Loucy (cell line): ENCODE data around the gene KDM5A.
"Not testable (repeated sequence)": the region's sequence is repeated elsewhere in the genome, so short reads cannot be mapped to it uniquely, and the experiment has no call there.

Experiments
- H2AFZ ChIP-seq: fragments of 200-600 bp; sonication (generic); 2 replicates; pipeline ENCODE4 v1.6.0; 2016; ENCODE audit warnings: antibody characterized with exemption, mild to moderate bottlenecking, low read length, moderate library complexity
- H3F3A ChIP-seq: fragments of 200-600 bp; 2 replicates; pipeline ENCODE4 v1.6.0; 2016; ENCODE audit warnings: antibody characterized with exemption, low read depth, mild to moderate bottlenecking
- H3K27me3 ChIP-seq: fragments of 200-600 bp; sonication (generic); 2 replicates; pipeline ENCODE4 v1.6.1; 2014; ENCODE audit warnings: low read length, mild to moderate bottlenecking; ENCODE audit not compliant: insufficient read depth, poor library complexity, severe bottlenecking
- H3K36me3 ChIP-seq: fragments of 200-600 bp; sonication (generic); 2 replicates; pipeline ENCODE4 v1.6.1; 2016; ENCODE audit warnings: low read length; ENCODE audit not compliant: insufficient read depth
- H3K4me1 ChIP-seq: fragments of 200-600 bp; sonication (generic); 2 replicates; pipeline ENCODE4 v1.5.1; 2014; ENCODE audit warnings: low read length, mild to moderate bottlenecking; ENCODE audit not compliant: insufficient read depth, poor library complexity, severe bottlenecking
- H3K4me2 ChIP-seq: fragments of 200-600 bp; sonication (generic); 2 replicates; pipeline ENCODE4 v1.6.0; 2014; ENCODE audit warnings: antibody characterized with exemption, low read length, low read depth, mild to moderate bottlenecking; ENCODE audit not compliant: poor library complexity, severe bottlenecking
- H3K4me3 ChIP-seq: fragments of 200-600 bp; sonication (generic); 2 replicates; pipeline ENCODE4 v1.5.1; 2014; ENCODE audit warnings: low read length, mild to moderate bottlenecking, mixed read lengths; ENCODE audit not compliant: poor library complexity, severe bottlenecking
- H3K79me2 ChIP-seq: fragments of 200-600 bp; sonication (generic); 2 replicates; pipeline ENCODE4 v1.6.1; 2014; ENCODE audit warnings: low read length; ENCODE audit not compliant: insufficient read depth
- H3K9ac ChIP-seq: fragments of 200-600 bp; sonication (generic); 2 replicates; pipeline ENCODE4 v1.6.0; 2014; ENCODE audit warnings: mild to moderate bottlenecking, low read depth, low read length, moderate library complexity; ENCODE audit not compliant: poor library complexity, severe bottlenecking
- H3K9me2 ChIP-seq: fragments of 200-600 bp; sonication (generic); replicated peaks from 2 replicates; pipeline ENCODE4 v1.6.1; 2016; ENCODE audit warnings: low read depth, low read length, mixed read lengths
- H3K9me3 ChIP-seq: fragments of 200-600 bp; sonication (generic); 2 replicates; pipeline ENCODE4 v1.6.1; 2014; ENCODE audit warnings: mild to moderate bottlenecking, antibody characterized with exemption, low read length, low read depth; ENCODE audit not compliant: insufficient read depth
- H4K20me1 ChIP-seq: fragments of 200-600 bp; sonication (generic); 2 replicates; pipeline ENCODE4 v1.6.0; 2014; ENCODE audit warnings: antibody characterized with exemption, low read length, mild to moderate bottlenecking; ENCODE audit not compliant: insufficient read depth, poor library complexity, severe bottlenecking
- CTCF ChIP-seq: fragments of 200-600 bp; sonication (generic); conservative IDR thresholded peaks from 2 replicates; pipeline ENCODE4 v1.5.1; 2014; ENCODE audit warnings: mild to moderate bottlenecking, antibody characterized with exemption, low read length
- EZH2phosphoT487 ChIP-seq: fragments of 200-600 bp; IDR thresholded peaks from 2 replicates; pipeline ENCODE4 v1.6.1; 2018; ENCODE audit warnings: antibody characterized with exemption, mild to moderate bottlenecking, moderate library complexity, borderline replicate concordance

KDM5A gene

DNA sequence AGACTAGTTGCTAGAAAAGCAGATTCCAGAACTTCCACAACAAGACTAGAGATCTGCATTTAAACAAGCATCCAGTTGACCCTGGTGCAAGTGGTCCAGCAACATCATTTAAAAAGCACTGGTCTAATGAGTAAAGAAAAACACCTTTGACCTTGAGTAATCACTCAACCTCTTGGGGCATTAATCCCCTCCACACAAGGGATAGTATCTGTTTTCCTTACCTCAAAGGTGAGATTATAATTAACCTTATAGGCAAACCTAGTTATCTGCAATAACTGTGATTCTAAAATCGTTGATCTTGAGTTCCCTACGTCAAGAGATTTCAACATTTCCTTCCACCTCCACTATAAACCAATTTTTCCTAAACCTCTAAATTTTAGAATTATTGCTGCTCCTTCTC lies 1.1 kb downstream of the KDM5A start:
- peaks cover 43% of the 10 kb centered on the region for H3K4me1 ChIP-seq
- H3K36me3 ChIP-seq, result peaks cover 17% of the 10 kb centered on the region
- H3F3A ChIP-seq, result no peaks in the 10 kb centered on the region
- peak overlapping the region; percentile 94 for H3K4me3 ChIP-seq
- H4K20me1 ChIP-seq, result peaks cover 53% of the 10 kb centered on the region
- peak overlapping the region; percentile 93 for H3K9ac ChIP-seq
- no peaks in the 10 kb centered on the region for H3K27me3 ChIP-seq
- H2AFZ ChIP-seq, result no peak overlapping the region
- no peak for TF ChIP-seq CTCF
- TF ChIP-seq EZH2phosphoT487, result no peak
- H3K4me2 ChIP-seq, result peak overlapping the region; percentile 94
- H3K79me2 ChIP-seq, result peaks cover 66% of the 10 kb centered on the region
- H3K9me3 ChIP-seq, result no peaks in the 10 kb centered on the region
- no peaks in the 10 kb centered on the region for H3K9me2 ChIP-seq

GRCh38 chr12:386651-387050 lies 2.5 kb downstream of the KDM5A start:
- no peaks in the 10 kb centered on the region for H3K9me2 ChIP-seq
- H3K4me2 ChIP-seq, result peak overlapping the region; percentile 94
- peaks cover 43% of the 10 kb centered on the region for H3K4me1 ChIP-seq
- no peak for TF ChIP-seq EZH2phosphoT487
- TF ChIP-seq CTCF, result no peak
- H3F3A ChIP-seq, result no peaks in the 10 kb centered on the region
- H2AFZ ChIP-seq, result no peak overlapping the region
- peaks cover 29% of the 10 kb centered on the region for H3K36me3 ChIP-seq
- H3K4me3 ChIP-seq, result peak overlapping the region; percentile 94
- peak overlapping the region; percentile 93 for H3K9ac ChIP-seq
- peaks cover 66% of the 10 kb centered on the region for H4K20me1 ChIP-seq
- peaks cover 79% of the 10 kb centered on the region for H3K79me2 ChIP-seq
- no peaks in the 10 kb centered on the region for H3K9me3 ChIP-seq
- no peaks in the 10 kb centered on the region for H3K27me3 ChIP-seq

GRCh38 chr12:370739-371485 lies 18.2 kb downstream of the KDM5A start:
- peaks cover 34% of the 10 kb centered on the region; the same call in 1 of the 2 replicates for H3K36me3 ChIP-seq
- H3K4me1 ChIP-seq, H3K9ac ChIP-seq, H3K9me3 ChIP-seq, H3K4me2 ChIP-seq, H2AFZ ChIP-seq, H3K4me3 ChIP-seq, H3K9me2 ChIP-seq, H4K20me1 ChIP-seq, H3K79me2 ChIP-seq, H3F3A ChIP-seq, H3K27me3 ChIP-seq: not testable (repeated sequence)

DNA sequence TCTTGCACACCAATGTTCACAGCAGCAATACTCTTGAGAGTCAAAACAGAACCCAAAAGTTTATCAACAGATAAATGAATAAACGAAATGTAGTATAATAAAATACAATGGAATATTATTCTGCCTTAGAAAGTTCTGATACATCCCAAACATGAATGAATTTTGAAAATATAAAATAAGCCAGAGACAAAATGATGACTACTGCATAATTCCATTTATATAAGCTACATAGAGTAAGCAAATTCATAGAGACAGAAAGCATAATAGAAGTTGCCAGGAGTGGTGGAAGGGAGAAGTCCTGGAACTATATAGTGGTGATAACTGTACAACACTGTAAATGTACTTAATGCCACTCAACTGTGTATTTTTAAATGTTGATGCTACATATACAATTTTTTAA lies 21.1 kb downstream of the KDM5A start:
- peaks cover 13% of the 10 kb centered on the region for H3K79me2 ChIP-seq
- H3K9me2 ChIP-seq, result no peaks in the 10 kb centered on the region
- H3K9me3 ChIP-seq, result peaks cover 7% of the 10 kb centered on the region
- H3K4me3 ChIP-seq, result no peak overlapping the region
- no peak overlapping the region for H3K4me2 ChIP-seq
- no peak overlapping the region for H3K9ac ChIP-seq
- TF ChIP-seq EZH2phosphoT487 (no peak), CTCF (no peak)
- H3K36me3 ChIP-seq, result peaks cover 54% of the 10 kb centered on the region
- no peaks in the 10 kb centered on the region for H4K20me1 ChIP-seq
- peaks cover 3% of the 10 kb centered on the region; the same call in 1 of the 2 replicates for H3F3A ChIP-seq
- H3K27me3 ChIP-seq, result no peaks in the 10 kb centered on the region
- H2AFZ ChIP-seq, result no peak overlapping the region
- H3K4me1 ChIP-seq, result no peaks in the 10 kb centered on the region
